Ectodermal cell (in vitro differentiated cells): ENCODE results near the gene RGS7.
"Not testable (repeated sequence)": the region's sequence is repeated elsewhere in the genome, so short reads cannot be mapped to it uniquely, and the experiment has no call there.

ENCODE experiments used
- H3K27ac ChIP-seq: 2 replicates; pipeline ENCODE4 v1.7.0; 2013; ENCODE audit warnings: mild to moderate bottlenecking, low read depth, low read length; ENCODE audit not compliant: insufficient read depth, poor library complexity, severe bottlenecking
- H3K27me3 ChIP-seq: 2 replicates; pipeline ENCODE4 v1.7.0; 2013; ENCODE audit warnings: mild to moderate bottlenecking, low read length; ENCODE audit not compliant: insufficient read depth, control insufficient read depth, poor library complexity, severe bottlenecking
- H3K36me3 ChIP-seq: one replicate; pipeline ENCODE4 v1.7.0; 2013; ENCODE audit warnings: low read length; ENCODE audit not compliant: control insufficient read depth, insufficient read depth
- H3K4me1 ChIP-seq: one replicate; pipeline ENCODE4 v1.7.0; 2013; ENCODE audit warnings: low read length; ENCODE audit not compliant: control insufficient read depth, insufficient read depth
- H3K4me3 ChIP-seq: 2 replicates; pipeline ENCODE4 v1.7.0; 2013; ENCODE audit warnings: low read depth, low read length, control low read depth; ENCODE audit not compliant: insufficient read depth
- H3K9me3 ChIP-seq: 2 replicates; pipeline ENCODE4 v1.7.0; 2013; ENCODE audit warnings: mild to moderate bottlenecking, low read length, moderate library complexity; ENCODE audit not compliant: control insufficient read depth
- WGBS, 2 experiments: methylation state at CpG; one replicate each; pipeline ENCODE4 v1.1.7; 2013; ENCODE audit warnings: missing lambda C conversion rate in 2 of 2; 5-methylcytosine and 5-hydroxymethylcytosine counted together

The RGS7 gene

GRCh38 chr1:240925273-240925672 is 431.7 kb downstream of the RGS7 start:
- H3K4me1 ChIP-seq, result no peaks in the 10 kb centered on the region
- 100% methylated on average over 3 of the region's 4 CpGs; no CpG with 5 or more reads in 1 of the 2 experiments for WGBS, 2 experiments
- no peaks in the 10 kb centered on the region for H3K9me3 ChIP-seq
- H3K27ac ChIP-seq, result no peak overlapping the region
- no peaks in the 10 kb centered on the region for H3K27me3 ChIP-seq
- no peak overlapping the region for H3K4me3 ChIP-seq
- H3K36me3 ChIP-seq, result no peaks in the 10 kb centered on the region

GRCh38 chr1:240917976-240918375 is 439.0 kb downstream of the RGS7 start:
- no peak overlapping the region for H3K4me3 ChIP-seq
- no peaks in the 10 kb centered on the region for H3K9me3 ChIP-seq
- 100% methylated on average over 1 of the region's 1 CpG; no CpG with 5 or more reads in 1 of the 2 experiments for WGBS, 2 experiments
- no peaks in the 10 kb centered on the region for H3K27me3 ChIP-seq
- no peaks in the 10 kb centered on the region for H3K4me1 ChIP-seq
- no peak overlapping the region for H3K27ac ChIP-seq
- no peaks in the 10 kb centered on the region for H3K36me3 ChIP-seq

- Histone ChIP-seq H3K36me3 (no peaks in the 10 kb centered on the region), H3K4me1 (no peaks in the 10 kb centered on the region), H3K4me3 (no peak overlapping the region), H3K27me3 (no peaks in the 10 kb centered on the region), H3K27ac (no peak overlapping the region), H3K9me3 (no peaks in the 10 kb centered on the region)
- 100% methylated on average over 1 of the region's 1 CpG for WGBS, 2 experiments
Observed at GRCh38 chr1:240914506-240914905, 442.5 kb downstream of the RGS7 start.

- H3K4me3 ChIP-seq, result no peak overlapping the region
- H3K27ac ChIP-seq, result no peak overlapping the region
- no peaks in the 10 kb centered on the region for H3K27me3 ChIP-seq
- no peaks in the 10 kb centered on the region for H3K9me3 ChIP-seq
- 88 to 89% methylated on average over 3 of the region's 4 CpGs for WGBS, 2 experiments
- no peaks in the 10 kb centered on the region for H3K4me1 ChIP-seq
- no peaks in the 10 kb centered on the region for H3K36me3 ChIP-seq
Observed at GRCh38 chr1:240912821-240913220, 444.2 kb downstream of the RGS7 start.

GRCh38 chr1:240909701-240910457 is 447.1 kb downstream of the RGS7 start:
- WGBS, 2 experiments, result 95 to 96% methylated on average over 10 to 11 of the region's 12 CpGs
- H3K27me3 ChIP-seq, result no peaks in the 10 kb centered on the region
- H3K4me3 ChIP-seq, result no peak overlapping the region
- no peaks in the 10 kb centered on the region for H3K9me3 ChIP-seq
- H3K4me1 ChIP-seq, result no peaks in the 10 kb centered on the region
- no peak overlapping the region for H3K27ac ChIP-seq
- H3K36me3 ChIP-seq, result no peaks in the 10 kb centered on the region

- Histone ChIP-seq H3K36me3 (no peaks in the 10 kb centered on the region), H3K9me3 (no peaks in the 10 kb centered on the region), H3K27ac (no peak overlapping the region), H3K4me1 (no peaks in the 10 kb centered on the region), H3K27me3 (no peaks in the 10 kb centered on the region), H3K4me3 (no peak overlapping the region)
Observed at GRCh38 chr1:240906477-240906876, 450.5 kb downstream of the RGS7 start.

- Histone ChIP-seq H3K4me3 (no peak overlapping the region), H3K4me1 (no peaks in the 10 kb centered on the region), H3K27me3 (no peaks in the 10 kb centered on the region), H3K36me3 (no peaks in the 10 kb centered on the region), H3K9me3 (no peaks in the 10 kb centered on the region), H3K27ac (no peak overlapping the region)
- WGBS, 2 experiments, result 93 to 99% methylated on average over 3 to 5 of the region's 6 CpGs
Observed at GRCh38 chr1:240905225-240905765, 451.7 kb downstream of the RGS7 start.

GRCh38 chr1:240895424-240895823 is 461.6 kb downstream of the RGS7 start:
- not testable (repeated sequence) for H3K27ac ChIP-seq, H3K4me3 ChIP-seq, H3K36me3 ChIP-seq, H3K27me3 ChIP-seq, H3K9me3 ChIP-seq, H3K4me1 ChIP-seq
- 95% methylated on average over 4 of the region's 4 CpGs for WGBS, 2 experiments

GRCh38 chr1:240888787-240889048 is 468.3 kb downstream of the RGS7 start:
- Histone ChIP-seq H3K27me3 (no peaks in the 10 kb centered on the region), H3K27ac (no peak overlapping the region), H3K9me3 (no peaks in the 10 kb centered on the region), H3K4me1 (no peaks in the 10 kb centered on the region), H3K4me3 (no peak overlapping the region), H3K36me3 (no peaks in the 10 kb centered on the region)
- WGBS, 2 experiments, result 94 to 96% methylated on average over 11 of the region's 11 CpGs

- no peaks in the 10 kb centered on the region for H3K36me3 ChIP-seq
- WGBS, 2 experiments, result 61 to 62% methylated on average over 15 of the region's 15 CpGs
- H3K4me3 ChIP-seq, result no peak overlapping the region
- H3K27ac ChIP-seq, result no peak overlapping the region
- H3K27me3 ChIP-seq, result no peaks in the 10 kb centered on the region
- H3K4me1 ChIP-seq, result no peaks in the 10 kb centered on the region
- no peaks in the 10 kb centered on the region for H3K9me3 ChIP-seq
Observed at GRCh38 chr1:240888039-240888786, 468.8 kb downstream of the RGS7 start.
